PC-3 (cell line): ENCODE results near the gene PRRT1B. TPM values are rescaled to one million over a fixed set of nuclear protein-coding genes. Genes with fewer than 3 reads are reported as not detected.

Source experiments
- ATAC-seq: fragments of 200-7000 bp; cut with Tn5 transposase; 2 replicates; pipeline ENCODE4 v1.9.1; 2020; ENCODE audit warnings: mild to moderate bottlenecking, moderate library complexity
- BruUV-seq: library from RNA; stranded (reverse); fragments of 400-500 nt; replicated peaks from 2 replicates; lab custom pipeline; 2021; lab: Mats Ljungman, UMichigan
- CTCF ChIA-PET: fragments of 300-600 bp; sonication (Branson Sonifier 250); formaldehyde crosslinking; loops from one replicate; lab custom pipeline; 2022; ENCODE audit warnings: antibody characterized with exemption; lab: Charles Lee
- POLR2A ChIA-PET: fragments of 300-600 bp; sonication (Branson Sonifier 250); formaldehyde crosslinking; loops from one replicate; lab custom pipeline; 2022; ENCODE audit warnings: antibody characterized with exemption; ENCODE audit not compliant: unreplicated experiment; lab: Charles Lee
- DNase-seq: peaks from one replicate; pipeline ENCODE4 v3.0.0-alpha.2; 2015
- H2AFZ ChIP-seq: fragments of 300-600 bp; sonication (generic); 2 replicates; pipeline ENCODE4 v1.6.0; 2016; ENCODE audit warnings: antibody characterized with exemption, low read length
- H3F3A ChIP-seq: fragments of 300-600 bp; sonication (generic); one replicate; pipeline ENCODE4 v1.6.0; 2017; ENCODE audit warnings: antibody characterized with exemption, low read length, control low read depth, mild to moderate bottlenecking; ENCODE audit not compliant: unreplicated experiment
- H3K27ac ChIP-seq: fragments of 300-600 bp; sonication (generic); 2 replicates; pipeline ENCODE4 v1.5.1; 2016; ENCODE audit warnings: mild to moderate bottlenecking, low read length
- H3K27me3 ChIP-seq: fragments of 300-600 bp; sonication (generic); 2 replicates; pipeline ENCODE4 v1.6.1; 2016; ENCODE audit warnings: low read length, mixed read lengths
- H3K36me3 ChIP-seq: fragments of 300-600 bp; sonication (generic); 2 replicates; pipeline ENCODE4 v1.6.1; 2016; ENCODE audit warnings: low read depth, mixed run types, low read length, mixed read lengths
- H3K4me1 ChIP-seq: fragments of 300-600 bp; sonication (generic); 2 replicates; pipeline ENCODE4 v1.5.1; 2016; ENCODE audit warnings: low read length; ENCODE audit not compliant: insufficient read depth
- H3K4me2 ChIP-seq: fragments of 300-600 bp; sonication (generic); 2 replicates; pipeline ENCODE4 v1.6.0; 2016; ENCODE audit warnings: low read length
- H3K4me3 ChIP-seq: fragments of 300-600 bp; sonication (generic); 2 replicates; pipeline ENCODE4 v1.5.1; 2016; ENCODE audit warnings: mild to moderate bottlenecking, low read length, mixed read lengths
- H3K79me2 ChIP-seq: fragments of 300-600 bp; sonication (generic); 2 replicates; pipeline ENCODE4 v1.6.1; 2017; ENCODE audit warnings: low read length, mixed read lengths
- H3K9ac ChIP-seq: fragments of 300-600 bp; sonication (generic); 2 replicates; pipeline ENCODE4 v1.6.0; 2016; ENCODE audit warnings: mild to moderate bottlenecking, low read length
- H3K9me2 ChIP-seq: fragments of 300-600 bp; sonication (generic); replicated peaks from 2 replicates; pipeline ENCODE4 v1.6.1; 2016; ENCODE audit warnings: mixed run types, low read length, mixed read lengths
- H3K9me3 ChIP-seq: fragments of 300-600 bp; sonication (generic); 2 replicates; pipeline ENCODE4 v1.6.1; 2016; ENCODE audit warnings: low read length, mixed read lengths
- H4K20me1 ChIP-seq: fragments of 300-600 bp; sonication (generic); 2 replicates; pipeline ENCODE4 v1.6.1; 2016; ENCODE audit warnings: low read length, mixed read lengths
- EZH2 ChIP-seq: fragments of 300-600 bp; sonication (generic); IDR thresholded peaks from one replicate; pipeline ENCODE4 v1.6.1; 2017; ENCODE audit warnings: antibody characterized with exemption, mild to moderate bottlenecking, low read length; ENCODE audit not compliant: unreplicated experiment
- EZH2phosphoT487 ChIP-seq: fragments of 300-600 bp; sonication (generic); IDR thresholded peaks from 2 replicates; pipeline ENCODE4 v1.6.1; 2018; ENCODE audit warnings: mild to moderate bottlenecking, antibody characterized with exemption, low read length, borderline replicate concordance
- intact Hi-C: fragments of 100-400 bp; cut with micrococcal nuclease; formaldehyde crosslinking; loops from 2 replicates; pipeline ENCODE4 v1.9.0; 2023
- total RNA-seq: library from RNA; depleted of rRNA; stranded (reverse); fragments of >200 nt; gene quantifications from 2 replicates; pipeline ENCODE4 v1.2.3, GENCODE V29; 2014
- TF ChIP-seq, protein P1 (sequence below): fragments of 300-600 bp; sonication (generic); conservative IDR thresholded peaks from 2 replicates; pipeline ENCODE4 v1.5.1; 2017; ENCODE audit warnings: antibody characterized with exemption, low read depth, mild to moderate bottlenecking, low read length

Gene PRRT1B
- total RNA-seq, 1 experiment from 2014 or later = not detected

DNA sequence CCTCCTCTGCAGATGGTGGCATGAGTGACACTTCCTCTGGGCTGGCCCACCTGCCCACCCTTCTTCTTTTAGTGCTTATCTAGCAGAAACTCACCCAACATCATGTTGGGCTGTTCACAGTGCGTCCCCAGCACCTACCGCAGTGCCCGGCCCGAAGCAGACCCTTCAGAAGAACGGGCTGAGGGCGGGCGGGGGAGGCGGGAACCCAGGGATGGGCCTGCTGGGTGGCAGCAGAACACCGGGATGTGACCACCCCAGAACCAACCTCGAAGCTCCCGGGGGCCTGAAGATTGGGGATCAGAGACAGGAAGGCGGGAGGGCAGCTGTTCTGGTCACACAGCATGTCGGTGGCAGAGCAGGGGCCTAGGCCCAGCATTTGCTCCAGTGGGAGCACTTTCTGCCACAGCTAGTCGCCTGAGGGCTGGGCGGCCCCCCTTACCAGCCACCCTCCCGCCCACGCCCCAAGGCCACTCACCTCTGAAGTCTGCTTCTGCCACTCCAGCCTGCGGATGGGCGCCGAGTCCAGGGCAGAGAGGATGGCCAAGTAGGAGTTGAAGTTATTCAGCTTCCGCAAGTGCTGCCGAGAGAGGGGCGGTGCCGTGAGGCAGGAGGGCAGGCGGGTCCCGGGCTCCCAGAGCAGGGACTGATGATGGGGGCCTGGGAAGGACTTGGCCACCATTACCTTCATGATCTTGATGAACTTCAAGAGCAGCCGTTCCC lies 38.7 kb downstream of the PRRT1B start:
- Histone ChIP-seq H3K9me2 (no peaks in the 10 kb centered on the region), H3K4me3 (no peak overlapping the region), H3K4me2 (no peak overlapping the region), H3K27me3 (no peaks in the 10 kb centered on the region), H3K36me3 (no peaks in the 10 kb centered on the region), H3F3A (no peaks in the 10 kb centered on the region), H3K27ac (no peak overlapping the region), H2AFZ (no peak overlapping the region), H4K20me1 (no peaks in the 10 kb centered on the region), H3K79me2 (no peaks in the 10 kb centered on the region), H3K9ac (no peak overlapping the region), H3K9me3 (no peaks in the 10 kb centered on the region), H3K4me1 (no peaks in the 10 kb centered on the region)
- DNase-seq (no peak), ATAC-seq (no peak)
- TF ChIP-seq EZH2phosphoT487 (no peak), EZH2 (no peak)
- TF ChIP-seq, protein P1, sequence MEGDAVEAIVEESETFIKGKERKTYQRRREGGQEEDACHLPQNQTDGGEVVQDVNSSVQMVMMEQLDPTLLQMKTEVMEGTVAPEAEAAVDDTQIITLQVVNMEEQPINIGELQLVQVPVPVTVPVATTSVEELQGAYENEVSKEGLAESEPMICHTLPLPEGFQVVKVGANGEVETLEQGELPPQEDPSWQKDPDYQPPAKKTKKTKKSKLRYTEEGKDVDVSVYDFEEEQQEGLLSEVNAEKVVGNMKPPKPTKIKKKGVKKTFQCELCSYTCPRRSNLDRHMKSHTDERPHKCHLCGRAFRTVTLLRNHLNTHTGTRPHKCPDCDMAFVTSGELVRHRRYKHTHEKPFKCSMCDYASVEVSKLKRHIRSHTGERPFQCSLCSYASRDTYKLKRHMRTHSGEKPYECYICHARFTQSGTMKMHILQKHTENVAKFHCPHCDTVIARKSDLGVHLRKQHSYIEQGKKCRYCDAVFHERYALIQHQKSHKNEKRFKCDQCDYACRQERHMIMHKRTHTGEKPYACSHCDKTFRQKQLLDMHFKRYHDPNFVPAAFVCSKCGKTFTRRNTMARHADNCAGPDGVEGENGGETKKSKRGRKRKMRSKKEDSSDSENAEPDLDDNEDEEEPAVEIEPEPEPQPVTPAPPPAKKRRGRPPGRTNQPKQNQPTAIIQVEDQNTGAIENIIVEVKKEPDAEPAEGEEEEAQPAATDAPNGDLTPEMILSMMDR = no peak
- intact Hi-C loops = no loop called here
- CTCF ChIA-PET = no interaction called here
- POLR2A ChIA-PET = no interaction called here
- BruUV-seq = no TSS peak

DNA sequence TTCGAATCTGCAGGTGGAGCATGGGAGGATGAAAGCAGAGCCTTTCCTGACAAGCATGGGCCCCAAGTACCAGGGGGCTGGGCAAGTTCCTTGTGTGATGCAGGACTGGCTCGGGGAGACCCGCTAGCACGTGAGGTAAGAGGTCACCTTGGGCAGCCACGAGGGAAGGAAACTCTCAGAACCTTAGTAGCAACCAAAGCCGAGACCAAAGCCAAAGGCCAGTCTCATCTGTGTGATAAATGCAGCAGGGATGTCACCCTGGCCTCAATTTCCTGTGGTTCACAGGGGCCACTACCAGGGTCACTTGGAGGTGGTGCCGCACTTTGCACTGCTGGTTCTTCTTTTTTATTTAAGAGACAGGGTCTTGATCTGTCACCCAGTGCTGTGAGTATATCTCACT lies 39.5 kb downstream of the PRRT1B start:
- DNase-seq (no peak), ATAC-seq (no peak)
- Histone ChIP-seq H3K36me3 (no peaks in the 10 kb centered on the region), H3K9me3 (no peaks in the 10 kb centered on the region), H3F3A (no peaks in the 10 kb centered on the region), H4K20me1 (no peaks in the 10 kb centered on the region), H3K4me2 (no peak overlapping the region), H2AFZ (no peak overlapping the region), H3K4me3 (no peak overlapping the region), H3K79me2 (no peaks in the 10 kb centered on the region), H3K9ac (no peak overlapping the region), H3K27me3 (no peaks in the 10 kb centered on the region), H3K9me2 (no peaks in the 10 kb centered on the region), H3K27ac (no peak overlapping the region), H3K4me1 (no peaks in the 10 kb centered on the region)
- TF ChIP-seq, protein P1 = no peak
- TF ChIP-seq EZH2phosphoT487 (no peak), EZH2 (no peak)
- intact Hi-C loops = no loop called here
- BruUV-seq = no TSS peak
- ChIA-PET CTCF (no interaction called here), POLR2A (no interaction called here)

GRCh38 chr9:131585375-131585774 lies 40.1 kb downstream of the PRRT1B start:
- ChIA-PET POLR2A (no interaction called here), CTCF (no interaction called here)
- Histone ChIP-seq H4K20me1 (no peaks in the 10 kb centered on the region), H3K9me3 (no peaks in the 10 kb centered on the region), H3F3A (no peaks in the 10 kb centered on the region), H3K9me2 (no peaks in the 10 kb centered on the region), H3K4me2 (no peak overlapping the region), H2AFZ (no peak overlapping the region), H3K4me1 (no peaks in the 10 kb centered on the region), H3K36me3 (no peaks in the 10 kb centered on the region), H3K9ac (no peak overlapping the region), H3K27me3 (no peaks in the 10 kb centered on the region), H3K79me2 (no peaks in the 10 kb centered on the region), H3K27ac (no peak overlapping the region), H3K4me3 (no peak overlapping the region)
- TF ChIP-seq, protein P1 = no peak
- TF ChIP-seq EZH2 = no peak
- TF ChIP-seq EZH2phosphoT487 = no peak
- intact Hi-C loops = no loop called here
- DNase-seq (no peak), ATAC-seq (no peak)
- no TSS peak for BruUV-seq
